Measurements from ENCODE around the gene RIMS1.

RIMS1 gene

DNA sequence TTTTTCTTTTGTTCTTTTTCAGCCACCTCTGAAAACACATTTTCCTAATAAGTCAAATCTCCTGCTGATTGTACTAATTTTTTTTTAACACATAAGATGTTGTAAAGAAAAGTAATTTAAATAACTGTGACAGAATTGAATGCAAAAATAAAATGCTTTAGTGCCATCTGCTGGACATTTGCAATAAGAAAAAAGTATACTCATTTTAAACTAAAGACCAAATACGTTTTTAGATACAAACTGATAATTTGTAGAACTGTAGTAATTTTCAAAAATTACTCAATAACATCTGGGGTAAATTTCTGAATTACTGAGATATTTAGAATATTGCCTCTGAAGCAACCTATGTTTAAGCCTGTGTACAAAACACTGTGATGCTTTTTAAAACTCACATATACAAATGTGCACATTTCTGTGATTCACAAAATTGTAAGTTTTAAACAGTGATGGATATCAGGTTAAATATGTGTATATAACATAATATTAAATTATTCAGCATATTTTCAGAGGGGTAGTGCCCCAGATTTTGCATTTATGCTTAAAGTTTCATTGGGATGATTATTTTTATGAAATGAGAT, 198.7 kb downstream of the RIMS1 start:
- no peaks in the 10 kb centered on the region for H3K9me3 Mint-ChIP-seq
- H3K4me1 Mint-ChIP-seq (ENCODE audit: low read depth), result no peaks in the 10 kb centered on the region
- H3K4me3 Mint-ChIP-seq, result no peak overlapping the region
- no peaks in the 10 kb centered on the region for H3K27me3 Mint-ChIP-seq
- H3K27ac Mint-ChIP-seq, result no peak overlapping the region
- no peak for DNase-seq
- H3K36me3 Mint-ChIP-seq (ENCODE audit: low read depth), result no peaks in the 10 kb centered on the region

DNA sequence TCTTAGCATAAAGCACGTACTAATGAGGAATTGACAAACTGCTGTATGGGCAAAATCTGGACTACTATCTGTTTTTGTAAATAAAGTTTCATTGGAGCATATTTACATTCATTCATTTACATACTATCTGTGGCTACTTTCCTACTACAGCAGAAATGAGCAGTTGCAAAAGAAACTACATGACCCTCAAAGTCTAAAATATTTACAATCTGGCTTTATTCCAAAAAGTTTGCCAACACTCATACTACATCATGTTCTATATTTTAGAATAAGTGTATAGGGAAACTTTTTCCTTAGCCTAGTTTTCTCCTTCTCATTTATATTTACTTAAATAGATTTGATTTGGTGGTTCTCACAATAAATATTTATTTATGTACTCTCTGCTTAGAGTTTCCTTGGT, 208.2 kb downstream of the RIMS1 start:
- no peaks in the 10 kb centered on the region for H3K9me3 Mint-ChIP-seq
- no peak overlapping the region for H3K27ac Mint-ChIP-seq
- no peaks in the 10 kb centered on the region for H3K27me3 Mint-ChIP-seq
- no peak for DNase-seq
- H3K36me3 Mint-ChIP-seq (ENCODE audit: low read depth), result no peaks in the 10 kb centered on the region
- no peak overlapping the region for H3K4me3 Mint-ChIP-seq
- H3K4me1 Mint-ChIP-seq (ENCODE audit: low read depth), result no peaks in the 10 kb centered on the region

DNA sequence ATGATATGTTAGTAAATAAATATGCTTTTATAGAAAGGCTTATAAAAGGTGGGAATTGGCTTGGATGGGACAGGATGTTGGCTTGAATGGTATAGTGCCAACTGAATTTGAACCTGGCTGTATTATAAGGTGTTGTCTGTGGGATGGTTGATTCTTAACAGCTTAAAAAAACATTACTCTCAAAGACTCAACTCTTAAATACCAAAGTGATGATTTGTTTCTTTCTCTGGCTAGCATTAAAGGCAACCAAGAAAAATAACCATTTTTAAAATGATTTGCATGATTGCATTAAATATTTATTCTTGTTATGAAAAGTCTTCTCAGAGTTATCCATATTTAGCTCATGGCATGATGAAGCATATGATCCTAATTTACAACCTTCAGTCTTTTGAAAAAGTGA, 216.2 kb downstream of the RIMS1 start:
- H3K27ac Mint-ChIP-seq, result no peak overlapping the region
- no peaks in the 10 kb centered on the region for H3K36me3 Mint-ChIP-seq (ENCODE audit: low read depth)
- no peak overlapping the region for H3K4me3 Mint-ChIP-seq
- H3K4me1 Mint-ChIP-seq (ENCODE audit: low read depth), result no peaks in the 10 kb centered on the region
- H3K9me3 Mint-ChIP-seq, result no peaks in the 10 kb centered on the region
- H3K27me3 Mint-ChIP-seq, result no peaks in the 10 kb centered on the region
- DNase-seq, result no peak

DNA sequence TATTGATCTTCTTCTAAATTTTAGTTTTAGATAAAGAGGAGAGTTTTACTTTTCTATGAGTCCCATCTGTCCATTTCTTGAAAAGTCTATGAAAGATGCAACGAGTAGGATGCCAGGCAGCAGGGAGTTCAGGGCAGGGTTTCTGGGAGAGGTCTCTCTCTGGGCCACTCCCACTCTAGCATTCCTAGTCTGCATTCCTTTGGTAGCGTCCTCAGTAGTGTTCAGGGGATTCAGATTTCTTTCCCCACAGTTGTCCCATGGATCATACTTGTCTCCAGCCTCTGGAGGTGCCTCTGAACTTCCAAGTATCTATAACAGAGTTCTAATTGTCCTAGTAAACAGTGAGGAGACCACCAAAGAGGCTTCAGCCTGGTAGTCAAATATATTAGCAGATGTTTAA, 225.3 kb downstream of the RIMS1 start:
- H3K36me3 Mint-ChIP-seq (ENCODE audit: low read depth), result no peaks in the 10 kb centered on the region

GRCh38 chr6:72130327-72130726, 244.0 kb downstream of the RIMS1 start:
- Mint-ChIP-seq H3K27ac (no peak overlapping the region), H3K27me3 (no peaks in the 10 kb centered on the region), H3K4me3 (no peak overlapping the region), H3K36me3 (ENCODE audit: low read depth) (no peaks in the 10 kb centered on the region), H3K9me3 (no peaks in the 10 kb centered on the region), H3K4me1 (ENCODE audit: low read depth) (no peaks in the 10 kb centered on the region)
- no peak for DNase-seq

More for the DNA sequence above, 225.3 kb downstream of the RIMS1 start:
- Mint-ChIP-seq H3K4me3 (no peak overlapping the region), H3K27ac (no peak overlapping the region), H3K4me1 (ENCODE audit: low read depth) (no peaks in the 10 kb centered on the region), H3K27me3 (no peaks in the 10 kb centered on the region), H3K9me3 (peaks cover 2% of the 10 kb centered on the region)
- DNase-seq, result no peak

DNA sequence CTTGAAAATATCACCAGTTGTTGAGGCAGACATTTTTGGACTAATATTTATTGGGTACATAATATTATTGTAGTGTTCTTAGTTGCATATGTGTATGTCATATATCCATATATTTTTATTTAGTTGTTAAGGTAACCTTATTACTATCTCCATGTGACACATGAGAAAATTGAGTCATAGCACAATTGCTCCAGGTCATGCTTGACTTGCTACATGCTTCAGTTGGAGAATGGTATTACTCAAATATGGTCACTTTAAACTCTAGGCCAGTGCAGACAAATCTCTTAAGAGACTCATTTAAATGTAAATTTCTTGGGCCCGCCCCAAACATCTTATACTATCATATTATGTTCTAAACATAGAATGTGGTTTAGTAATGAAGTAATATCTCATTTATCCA, 246.1 kb downstream of the RIMS1 start:
- Mint-ChIP-seq H3K4me3 (no peak overlapping the region), H3K27ac (no peak overlapping the region), H3K36me3 (ENCODE audit: low read depth) (no peaks in the 10 kb centered on the region), H3K4me1 (ENCODE audit: low read depth) (no peaks in the 10 kb centered on the region), H3K27me3 (no peaks in the 10 kb centered on the region), H3K9me3 (no peaks in the 10 kb centered on the region)
- no peak for DNase-seq

DNA sequence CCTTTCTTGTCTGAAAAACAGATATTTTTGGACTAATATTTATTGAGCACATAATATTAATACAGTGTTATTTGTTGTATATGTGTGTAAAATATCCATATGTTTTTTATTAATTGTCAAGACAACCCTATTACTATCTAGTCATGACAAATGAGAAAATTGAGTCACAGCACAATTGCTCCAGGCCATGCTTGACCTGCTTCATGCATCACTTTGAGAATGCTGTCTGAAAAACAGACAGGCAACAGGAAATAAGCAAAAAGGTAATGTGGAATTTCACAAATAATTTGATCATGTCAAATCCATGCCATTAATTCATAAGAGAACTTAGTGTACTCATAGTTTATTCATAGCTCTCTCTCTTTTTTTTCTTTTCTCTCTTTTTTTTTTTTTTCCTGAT, 246.5 kb downstream of the RIMS1 start:
- H3K9me3 Mint-ChIP-seq, result no peaks in the 10 kb centered on the region
- no peak overlapping the region for H3K4me3 Mint-ChIP-seq
- H3K36me3 Mint-ChIP-seq (ENCODE audit: low read depth), result no peaks in the 10 kb centered on the region
- H3K4me1 Mint-ChIP-seq (ENCODE audit: low read depth), result no peaks in the 10 kb centered on the region
- DNase-seq, result no peak
- H3K27ac Mint-ChIP-seq, result no peak overlapping the region
- H3K27me3 Mint-ChIP-seq, result no peaks in the 10 kb centered on the region

DNA sequence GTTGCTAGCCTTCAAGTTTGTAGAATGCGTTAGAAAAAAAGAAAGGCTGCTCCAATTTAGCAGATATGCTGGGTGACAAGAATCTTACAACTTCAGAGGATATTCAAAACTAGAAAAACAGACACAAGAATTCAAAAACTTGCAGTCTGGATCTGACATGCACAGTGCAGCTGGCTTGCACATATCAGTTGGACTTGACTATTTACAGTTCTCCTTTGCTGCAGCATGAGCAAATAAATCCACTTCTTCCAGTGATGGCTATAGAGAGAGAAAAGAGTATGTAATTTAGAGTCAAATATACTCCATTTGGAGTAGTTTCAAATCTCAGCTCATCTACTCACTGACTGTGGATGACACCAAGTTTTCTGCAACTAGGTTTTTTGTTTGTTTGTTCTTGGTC, 247.0 kb downstream of the RIMS1 start:
- H3K36me3 Mint-ChIP-seq (ENCODE audit: low read depth), result no peaks in the 10 kb centered on the region
- H3K27ac Mint-ChIP-seq, result no peak overlapping the region
- no peaks in the 10 kb centered on the region for H3K9me3 Mint-ChIP-seq
- no peaks in the 10 kb centered on the region for H3K27me3 Mint-ChIP-seq
- H3K4me3 Mint-ChIP-seq, result no peak overlapping the region
- no peak for DNase-seq
- H3K4me1 Mint-ChIP-seq (ENCODE audit: low read depth), result no peaks in the 10 kb centered on the region

DNA sequence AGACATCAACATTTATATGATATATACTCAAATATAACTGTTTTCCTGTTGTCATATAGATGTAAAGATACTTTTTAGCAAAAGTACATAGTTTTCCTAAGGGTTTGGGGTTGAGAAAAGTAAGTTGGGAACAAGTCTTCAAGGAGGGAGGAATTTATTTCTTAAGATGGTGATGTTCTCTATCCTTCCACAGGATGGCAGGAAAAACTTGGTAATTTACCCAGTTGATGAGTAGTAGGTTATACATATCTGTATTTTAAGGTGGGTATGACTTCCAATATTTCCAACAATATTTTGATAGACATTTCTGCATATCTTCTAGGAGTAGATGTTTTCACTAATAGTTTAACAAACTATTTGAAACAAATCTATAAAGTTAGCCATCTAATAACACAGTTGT, 254.4 kb downstream of the RIMS1 start:
- H3K27me3 Mint-ChIP-seq, result no peaks in the 10 kb centered on the region
- H3K27ac Mint-ChIP-seq, result no peak overlapping the region
- H3K36me3 Mint-ChIP-seq (ENCODE audit: low read depth), result no peaks in the 10 kb centered on the region
- no peak overlapping the region for H3K4me3 Mint-ChIP-seq
- no peaks in the 10 kb centered on the region for H3K9me3 Mint-ChIP-seq
- DNase-seq, result no peak
- H3K4me1 Mint-ChIP-seq (ENCODE audit: low read depth), result no peaks in the 10 kb centered on the region

DNA sequence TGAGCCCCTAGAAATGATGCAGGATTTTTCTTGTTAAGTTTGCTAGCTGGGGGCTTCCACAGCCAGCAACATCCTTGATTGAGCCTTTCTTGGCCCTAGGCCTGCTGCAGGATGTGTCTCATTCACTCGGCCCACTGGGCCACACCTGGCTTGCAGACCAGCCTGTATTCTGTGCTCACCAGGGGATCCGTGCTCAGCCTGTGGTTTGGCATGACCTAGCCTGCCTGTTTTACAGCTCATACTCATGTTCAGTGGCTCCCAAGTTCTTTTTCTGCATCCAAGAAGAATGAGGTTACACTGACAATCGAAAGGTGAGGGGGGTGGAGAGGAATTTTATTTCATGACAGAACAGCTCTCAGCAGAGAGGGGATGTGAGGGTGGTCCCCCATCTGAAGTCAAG, 263.4 kb downstream of the RIMS1 start:
- DNase-seq, result no peak
- no peaks in the 10 kb centered on the region for H3K27me3 Mint-ChIP-seq
- no peak overlapping the region for H3K4me3 Mint-ChIP-seq
- H3K4me1 Mint-ChIP-seq (ENCODE audit: low read depth), result no peaks in the 10 kb centered on the region
- H3K9me3 Mint-ChIP-seq, result peaks cover 10% of the 10 kb centered on the region
- no peak overlapping the region for H3K27ac Mint-ChIP-seq
- no peaks in the 10 kb centered on the region for H3K36me3 Mint-ChIP-seq (ENCODE audit: low read depth)

GRCh38 chr6:72151742-72152141, 265.4 kb downstream of the RIMS1 start:
- DNase-seq, result no peak
- no peaks in the 10 kb centered on the region for H3K4me1 Mint-ChIP-seq (ENCODE audit: low read depth)
- H3K36me3 Mint-ChIP-seq (ENCODE audit: low read depth), result no peaks in the 10 kb centered on the region
- peaks cover 17% of the 10 kb centered on the region for H3K9me3 Mint-ChIP-seq
- H3K4me3 Mint-ChIP-seq, result no peak overlapping the region
- H3K27ac Mint-ChIP-seq, result no peak overlapping the region
- no peaks in the 10 kb centered on the region for H3K27me3 Mint-ChIP-seq

GRCh38 chr6:72175916-72176315, 289.6 kb downstream of the RIMS1 start:
- H3K4me1 Mint-ChIP-seq (ENCODE audit: low read depth), result no peaks in the 10 kb centered on the region
- H3K4me3 Mint-ChIP-seq, result no peak overlapping the region
- peaks cover 5% of the 10 kb centered on the region for H3K27me3 Mint-ChIP-seq
- H3K9me3 Mint-ChIP-seq, result no peaks in the 10 kb centered on the region
- no peak overlapping the region for H3K27ac Mint-ChIP-seq
- no peaks in the 10 kb centered on the region for H3K36me3 Mint-ChIP-seq (ENCODE audit: low read depth)
- no peak for DNase-seq

DNA sequence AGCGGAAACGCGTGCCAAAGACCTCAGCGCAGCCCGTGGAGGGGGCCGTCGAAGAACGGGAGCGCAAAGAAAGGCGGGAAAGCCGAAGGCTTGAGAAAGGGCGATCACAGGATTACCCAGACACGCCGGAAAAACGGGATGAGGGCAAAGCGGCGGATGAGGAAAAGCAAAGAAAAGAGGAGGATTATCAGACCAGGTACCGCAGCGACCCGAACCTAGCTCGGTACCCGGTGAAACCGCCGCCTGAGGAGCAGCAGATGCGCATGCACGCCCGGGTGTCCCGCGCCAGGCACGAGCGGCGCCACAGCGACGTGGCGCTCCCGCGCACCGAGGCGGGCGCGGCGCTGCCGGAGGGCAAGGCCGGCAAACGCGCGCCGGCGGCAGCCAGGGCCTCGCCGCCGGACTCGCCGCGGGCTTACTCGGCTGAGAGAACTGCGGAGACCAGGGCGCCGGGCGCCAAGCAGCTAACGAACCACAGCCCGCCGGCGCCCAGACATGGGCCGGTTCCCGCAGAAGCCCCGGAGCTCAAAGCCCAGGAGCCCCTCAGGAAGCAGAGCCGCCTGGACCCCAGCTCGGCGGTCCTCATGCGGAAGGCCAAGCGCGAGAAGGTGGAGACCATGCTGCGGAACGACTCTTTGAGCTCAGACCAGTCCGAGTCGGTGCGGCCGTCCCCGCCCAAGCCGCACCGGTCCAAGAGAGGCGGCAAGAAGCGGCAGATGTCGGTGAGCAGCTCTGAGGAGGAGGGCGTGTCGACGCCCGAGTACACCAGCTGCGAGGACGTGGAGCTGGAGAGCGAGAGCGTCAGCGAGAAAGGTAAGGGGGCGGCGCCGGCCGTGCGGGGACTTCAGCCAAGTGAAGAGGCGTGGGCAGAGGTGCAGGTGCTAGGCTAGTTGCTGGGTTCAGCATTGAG, 296.2 kb downstream of the RIMS1 start:
- H3K27ac Mint-ChIP-seq, result no peak overlapping the region
- DNase-seq, result no peak

DNA sequence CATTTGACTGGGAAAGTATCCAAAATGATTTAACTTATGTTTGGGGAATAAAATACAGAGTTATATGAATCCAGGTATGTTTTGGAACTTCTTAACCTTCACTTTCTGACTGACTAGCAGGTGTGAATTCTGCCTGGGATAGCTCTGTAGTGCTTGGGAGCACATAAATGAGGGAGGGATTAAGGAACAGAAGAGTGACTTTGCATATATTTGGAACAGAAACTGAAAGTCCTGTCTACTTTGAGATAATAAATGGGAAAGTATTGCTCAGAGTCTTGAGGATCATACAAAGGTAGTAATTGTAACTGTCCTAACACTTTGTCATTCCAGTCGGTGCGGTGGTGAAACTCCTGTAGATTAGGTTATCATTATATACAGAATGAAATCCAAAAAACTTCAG, 317.6 kb downstream of the RIMS1 start:
- Mint-ChIP-seq H3K9me3 (peaks cover 2% of the 10 kb centered on the region), H3K4me1 (ENCODE audit: low read depth) (no peaks in the 10 kb centered on the region), H3K4me3 (no peak overlapping the region), H3K36me3 (ENCODE audit: low read depth) (no peaks in the 10 kb centered on the region), H3K27ac (no peak overlapping the region), H3K27me3 (no peaks in the 10 kb centered on the region)
- DNase-seq, result no peak

More for the DNA sequence above, 296.2 kb downstream of the RIMS1 start:
- H3K4me3 Mint-ChIP-seq, result no peak overlapping the region
- peaks cover 33% of the 10 kb centered on the region for H3K27me3 Mint-ChIP-seq
- H3K36me3 Mint-ChIP-seq (ENCODE audit: low read depth), result no peaks in the 10 kb centered on the region
- no peaks in the 10 kb centered on the region for H3K9me3 Mint-ChIP-seq
- peaks cover 8% of the 10 kb centered on the region for H3K4me1 Mint-ChIP-seq (ENCODE audit: low read depth)

DNA sequence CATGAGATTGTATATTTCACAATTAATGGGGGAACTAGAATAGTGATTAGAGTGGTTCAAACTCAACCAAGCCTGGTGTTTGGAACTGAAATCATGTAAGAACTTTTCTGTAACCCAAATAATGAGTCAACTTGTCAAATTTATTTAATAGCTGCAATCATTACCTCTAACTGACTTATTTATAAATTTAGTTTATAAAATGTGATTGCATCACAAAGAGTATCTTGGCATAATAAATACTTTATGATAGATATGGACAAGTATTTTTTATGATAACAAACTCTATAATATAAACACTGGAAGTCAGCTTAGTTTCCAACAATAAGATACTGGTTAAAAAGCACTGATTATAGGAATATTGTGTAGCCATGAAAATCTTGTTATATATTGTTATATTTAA, 319.1 kb downstream of the RIMS1 start:
- Mint-ChIP-seq H3K9me3 (peaks cover 2% of the 10 kb centered on the region), H3K27ac (no peak overlapping the region), H3K36me3 (ENCODE audit: low read depth) (no peaks in the 10 kb centered on the region), H3K4me3 (no peak overlapping the region), H3K27me3 (no peaks in the 10 kb centered on the region), H3K4me1 (ENCODE audit: low read depth) (no peaks in the 10 kb centered on the region)
- no peak for DNase-seq
